Measurements from ENCODE around the gene NRM. TPM values are rescaled to one million over a fixed set of nuclear protein-coding genes. Genes with fewer than 3 reads are reported as not detected.
A peak's percentile ranks its signal among the peaks of the same experiment; 100 is the strongest.
"Not testable (repeated sequence)": the region's sequence is repeated elsewhere in the genome, so short reads cannot be mapped to it uniquely, and the experiment has no call there.

NRM gene
- total RNA-seq, 1 donor from 2014 or later, result 35.5 TPM

- no peaks in the 10 kb centered on the region for H3K27me3 Mint-ChIP-seq
- H3K9me3 Mint-ChIP-seq (ENCODE audit: low read depth), result no peaks in the 10 kb centered on the region
- H3K27ac Mint-ChIP-seq, result peak overlapping the region; percentile 74
- H3K36me3 Mint-ChIP-seq (ENCODE audit: insufficient read depth), result peaks cover 39% of the 10 kb centered on the region
- TF ChIP-seq CTCF (IDR thresholded peaks at IDR 0.05; ENCODE audit: unreplicated experiment), result no peak
- H3K4me1 Mint-ChIP-seq (ENCODE audit: low read depth), result peaks cover 26% of the 10 kb centered on the region
- H3K4me3 Mint-ChIP-seq (ENCODE audit: low read depth), result peak overlapping the region; percentile 37
- no peak for DNase-seq (ENCODE audit: low spot score, unreplicated experiment)
These were observed 34.3 kb upstream of the NRM start for GRCh38 chr6:30724906-30725667.

GRCh38 chr6:30723843-30724741, 33.3 kb upstream of the NRM start:
- not testable (repeated sequence) for H3K27me3 Mint-ChIP-seq

GRCh38 chr6:30723159-30723842, 32.5 kb upstream of the NRM start:
- Mint-ChIP-seq H3K27ac (peak overlapping the region; percentile 98), H3K4me3 (ENCODE audit: low read depth) (peak overlapping the region; percentile 99), H3K36me3 (ENCODE audit: insufficient read depth) (peaks cover 39% of the 10 kb centered on the region), H3K4me1 (ENCODE audit: low read depth) (peaks cover 38% of the 10 kb centered on the region)
- H3K9me3 Mint-ChIP-seq (ENCODE audit: low read depth); DNase-seq (ENCODE audit: low spot score, unreplicated experiment); H3K27me3 Mint-ChIP-seq: not testable (repeated sequence)

More at GRCh38 chr6:30723843-30724741, 33.3 kb upstream of the NRM start:
- peaks cover 39% of the 10 kb centered on the region for H3K36me3 Mint-ChIP-seq (ENCODE audit: insufficient read depth)
- H3K4me1 Mint-ChIP-seq (ENCODE audit: low read depth), result peaks cover 34% of the 10 kb centered on the region
- H3K4me3 Mint-ChIP-seq (ENCODE audit: low read depth), result peak overlapping the region; percentile 59
- peak overlapping the region; percentile 98 for H3K27ac Mint-ChIP-seq
- not testable (repeated sequence) for H3K9me3 Mint-ChIP-seq (ENCODE audit: low read depth); DNase-seq (ENCODE audit: low spot score, unreplicated experiment)
- TF ChIP-seq CTCF (IDR thresholded peaks at IDR 0.05; ENCODE audit: unreplicated experiment), result peak; percentile 10

- TF ChIP-seq CTCF (IDR thresholded peaks at IDR 0.05; ENCODE audit: unreplicated experiment), result peak; percentile 94
- H3K27ac Mint-ChIP-seq, result peak overlapping the region; percentile 98
- no peaks in the 10 kb centered on the region for H3K27me3 Mint-ChIP-seq
- H3K9me3 Mint-ChIP-seq (ENCODE audit: low read depth), result peaks cover 2% of the 10 kb centered on the region
- H3K4me3 Mint-ChIP-seq (ENCODE audit: low read depth), result peak overlapping the region; percentile 99
- H3K4me1 Mint-ChIP-seq (ENCODE audit: low read depth), result peaks cover 39% of the 10 kb centered on the region
- peaks cover 37% of the 10 kb centered on the region for H3K36me3 Mint-ChIP-seq (ENCODE audit: insufficient read depth)
- peak; percentile 73 for DNase-seq (ENCODE audit: low spot score, unreplicated experiment)
These were observed 31.7 kb upstream of the NRM start for GRCh38 chr6:30722280-30723112.

- peaks cover 37% of the 10 kb centered on the region for H3K36me3 Mint-ChIP-seq (ENCODE audit: insufficient read depth)
- H3K4me3 Mint-ChIP-seq (ENCODE audit: low read depth), result peak overlapping the region; percentile 99
- DNase-seq (ENCODE audit: low spot score, unreplicated experiment); H3K9me3 Mint-ChIP-seq (ENCODE audit: low read depth); H3K27me3 Mint-ChIP-seq: not testable (repeated sequence)
- H3K27ac Mint-ChIP-seq, result peak overlapping the region; percentile 98
- peaks cover 43% of the 10 kb centered on the region for H3K4me1 Mint-ChIP-seq (ENCODE audit: low read depth)
These were observed 31.2 kb upstream of the NRM start for GRCh38 chr6:30722025-30722279.

Data from progenitor cell of endocrine pancreas (in vitro differentiated cells).